Measurements from ENCODE around the gene NAT16. TPM values are rescaled to one million over a fixed set of nuclear protein-coding genes. Genes with fewer than 3 reads are reported as not detected.

The NAT16 gene
- total and polyA plus RNA-seq, 2 of the 13 experiments (the other 11 are each of a cell fraction or from before 2014, with no cell fraction given), result 0.04 TPM; not detected in 1

DNA sequence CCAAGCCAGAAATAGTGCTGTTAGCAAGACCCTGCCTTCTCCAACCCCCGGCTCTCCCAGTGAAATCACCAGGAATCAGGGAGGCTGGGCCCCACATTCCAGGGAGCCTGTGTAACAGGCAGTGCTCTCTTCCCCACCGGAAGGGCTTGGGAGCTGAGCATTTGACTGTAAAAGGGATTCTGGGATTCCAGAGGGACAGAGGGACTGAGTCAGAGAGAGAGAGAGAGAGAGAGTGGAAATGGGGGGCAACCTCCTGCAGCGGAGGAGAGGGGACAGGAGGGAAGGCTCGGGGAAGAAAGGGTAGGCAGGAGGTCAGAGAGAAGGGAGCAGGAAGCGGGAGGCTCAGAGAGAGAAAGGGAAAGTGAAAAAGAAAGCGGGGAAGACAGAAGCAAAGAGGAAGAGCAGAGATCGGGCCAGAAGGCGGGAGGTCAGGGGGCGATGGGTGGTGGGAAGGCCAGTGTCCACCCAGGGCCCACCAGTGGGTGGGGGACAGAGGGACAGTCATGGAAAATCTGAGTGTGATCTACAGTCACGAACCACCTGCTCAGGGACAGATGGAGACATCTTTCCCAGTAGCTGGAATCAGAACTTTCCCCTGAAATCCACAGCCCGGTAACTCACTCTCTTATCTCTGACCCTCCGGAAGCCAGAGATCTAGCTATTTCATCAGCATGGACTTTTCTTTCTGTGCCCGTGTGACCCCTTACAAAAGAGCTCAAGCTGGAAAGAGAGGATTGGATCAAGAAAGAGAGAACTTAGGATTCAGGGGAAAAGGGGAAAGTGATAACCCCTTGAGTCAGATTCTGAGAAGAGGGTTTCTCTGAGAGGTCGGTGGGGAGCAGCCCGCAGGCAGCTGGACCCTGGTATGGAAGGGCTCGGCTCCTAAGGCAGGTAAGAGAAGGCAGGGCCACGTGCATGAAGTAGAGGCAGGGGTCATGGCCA is 57.8 kb downstream of the NAT16 start (continued):
- TF ChIP-seq, protein P1, sequence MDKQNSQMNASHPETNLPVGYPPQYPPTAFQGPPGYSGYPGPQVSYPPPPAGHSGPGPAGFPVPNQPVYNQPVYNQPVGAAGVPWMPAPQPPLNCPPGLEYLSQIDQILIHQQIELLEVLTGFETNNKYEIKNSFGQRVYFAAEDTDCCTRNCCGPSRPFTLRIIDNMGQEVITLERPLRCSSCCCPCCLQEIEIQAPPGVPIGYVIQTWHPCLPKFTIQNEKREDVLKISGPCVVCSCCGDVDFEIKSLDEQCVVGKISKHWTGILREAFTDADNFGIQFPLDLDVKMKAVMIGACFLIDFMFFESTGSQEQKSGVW (CRISPR knock-in tag; IDR thresholded peaks at IDR 0.05; ENCODE audit: borderline replicate concordance), result no peak
- TF ChIP-seq, protein P2, sequence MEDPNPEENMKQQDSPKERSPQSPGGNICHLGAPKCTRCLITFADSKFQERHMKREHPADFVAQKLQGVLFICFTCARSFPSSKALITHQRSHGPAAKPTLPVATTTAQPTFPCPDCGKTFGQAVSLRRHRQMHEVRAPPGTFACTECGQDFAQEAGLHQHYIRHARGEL (CRISPR knock-in tag; IDR thresholded peaks at IDR 0.05), result no peak
- no peak for TF ChIP-seq SP1 (IDR thresholded peaks at IDR 0.05)
- TF ChIP-seq SP1 (CRISPR knock-in tag; IDR thresholded peaks at IDR 0.05), result no peak
- TF ChIP-seq, protein P3, sequence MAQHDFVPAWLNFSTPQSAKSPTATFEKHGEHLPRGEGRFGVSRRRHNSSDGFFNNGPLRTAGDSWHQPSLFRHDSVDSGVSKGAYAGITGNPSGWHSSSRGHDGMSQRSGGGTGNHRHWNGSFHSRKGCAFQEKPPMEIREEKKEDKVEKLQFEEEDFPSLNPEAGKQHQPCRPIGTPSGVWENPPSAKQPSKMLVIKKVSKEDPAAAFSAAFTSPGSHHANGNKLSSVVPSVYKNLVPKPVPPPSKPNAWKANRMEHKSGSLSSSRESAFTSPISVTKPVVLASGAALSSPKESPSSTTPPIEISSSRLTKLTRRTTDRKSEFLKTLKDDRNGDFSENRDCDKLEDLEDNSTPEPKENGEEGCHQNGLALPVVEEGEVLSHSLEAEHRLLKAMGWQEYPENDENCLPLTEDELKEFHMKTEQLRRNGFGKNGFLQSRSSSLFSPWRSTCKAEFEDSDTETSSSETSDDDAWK (CRISPR knock-in tag; IDR thresholded peaks at IDR 0.05), result no peak
- TF ChIP-seq ZNF788 (CRISPR knock-in tag; IDR thresholded peaks at IDR 0.05; ENCODE audit: borderline replicate concordance), result peak; percentile 77; the same call in 1 of the 2 replicates
- TF ChIP-seq, protein P4, sequence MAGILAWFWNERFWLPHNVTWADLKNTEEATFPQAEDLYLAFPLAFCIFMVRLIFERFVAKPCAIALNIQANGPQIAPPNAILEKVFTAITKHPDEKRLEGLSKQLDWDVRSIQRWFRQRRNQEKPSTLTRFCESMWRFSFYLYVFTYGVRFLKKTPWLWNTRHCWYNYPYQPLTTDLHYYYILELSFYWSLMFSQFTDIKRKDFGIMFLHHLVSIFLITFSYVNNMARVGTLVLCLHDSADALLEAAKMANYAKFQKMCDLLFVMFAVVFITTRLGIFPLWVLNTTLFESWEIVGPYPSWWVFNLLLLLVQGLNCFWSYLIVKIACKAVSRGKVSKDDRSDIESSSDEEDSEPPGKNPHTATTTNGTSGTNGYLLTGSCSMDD (CRISPR knock-in tag; IDR thresholded peaks at IDR 0.05), result no peak
- TF ChIP-seq, protein P5, sequence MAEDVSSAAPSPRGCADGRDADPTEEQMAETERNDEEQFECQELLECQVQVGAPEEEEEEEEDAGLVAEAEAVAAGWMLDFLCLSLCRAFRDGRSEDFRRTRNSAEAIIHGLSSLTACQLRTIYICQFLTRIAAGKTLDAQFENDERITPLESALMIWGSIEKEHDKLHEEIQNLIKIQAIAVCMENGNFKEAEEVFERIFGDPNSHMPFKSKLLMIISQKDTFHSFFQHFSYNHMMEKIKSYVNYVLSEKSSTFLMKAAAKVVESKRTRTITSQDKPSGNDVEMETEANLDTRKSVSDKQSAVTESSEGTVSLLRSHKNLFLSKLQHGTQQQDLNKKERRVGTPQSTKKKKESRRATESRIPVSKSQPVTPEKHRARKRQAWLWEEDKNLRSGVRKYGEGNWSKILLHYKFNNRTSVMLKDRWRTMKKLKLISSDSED (CRISPR knock-in tag; IDR thresholded peaks at IDR 0.05), result no peak
- TF ChIP-seq, protein P6, sequence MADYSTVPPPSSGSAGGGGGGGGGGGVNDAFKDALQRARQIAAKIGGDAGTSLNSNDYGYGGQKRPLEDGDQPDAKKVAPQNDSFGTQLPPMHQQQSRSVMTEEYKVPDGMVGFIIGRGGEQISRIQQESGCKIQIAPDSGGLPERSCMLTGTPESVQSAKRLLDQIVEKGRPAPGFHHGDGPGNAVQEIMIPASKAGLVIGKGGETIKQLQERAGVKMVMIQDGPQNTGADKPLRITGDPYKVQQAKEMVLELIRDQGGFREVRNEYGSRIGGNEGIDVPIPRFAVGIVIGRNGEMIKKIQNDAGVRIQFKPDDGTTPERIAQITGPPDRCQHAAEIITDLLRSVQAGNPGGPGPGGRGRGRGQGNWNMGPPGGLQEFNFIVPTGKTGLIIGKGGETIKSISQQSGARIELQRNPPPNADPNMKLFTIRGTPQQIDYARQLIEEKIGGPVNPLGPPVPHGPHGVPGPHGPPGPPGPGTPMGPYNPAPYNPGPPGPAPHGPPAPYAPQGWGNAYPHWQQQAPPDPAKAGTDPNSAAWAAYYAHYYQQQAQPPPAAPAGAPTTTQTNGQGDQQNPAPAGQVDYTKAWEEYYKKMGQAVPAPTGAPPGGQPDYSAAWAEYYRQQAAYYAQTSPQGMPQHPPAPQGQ (CRISPR knock-in tag; IDR thresholded peaks at IDR 0.05; ENCODE audit: borderline replicate concordance), result no peak
- TF ChIP-seq, protein P7, sequence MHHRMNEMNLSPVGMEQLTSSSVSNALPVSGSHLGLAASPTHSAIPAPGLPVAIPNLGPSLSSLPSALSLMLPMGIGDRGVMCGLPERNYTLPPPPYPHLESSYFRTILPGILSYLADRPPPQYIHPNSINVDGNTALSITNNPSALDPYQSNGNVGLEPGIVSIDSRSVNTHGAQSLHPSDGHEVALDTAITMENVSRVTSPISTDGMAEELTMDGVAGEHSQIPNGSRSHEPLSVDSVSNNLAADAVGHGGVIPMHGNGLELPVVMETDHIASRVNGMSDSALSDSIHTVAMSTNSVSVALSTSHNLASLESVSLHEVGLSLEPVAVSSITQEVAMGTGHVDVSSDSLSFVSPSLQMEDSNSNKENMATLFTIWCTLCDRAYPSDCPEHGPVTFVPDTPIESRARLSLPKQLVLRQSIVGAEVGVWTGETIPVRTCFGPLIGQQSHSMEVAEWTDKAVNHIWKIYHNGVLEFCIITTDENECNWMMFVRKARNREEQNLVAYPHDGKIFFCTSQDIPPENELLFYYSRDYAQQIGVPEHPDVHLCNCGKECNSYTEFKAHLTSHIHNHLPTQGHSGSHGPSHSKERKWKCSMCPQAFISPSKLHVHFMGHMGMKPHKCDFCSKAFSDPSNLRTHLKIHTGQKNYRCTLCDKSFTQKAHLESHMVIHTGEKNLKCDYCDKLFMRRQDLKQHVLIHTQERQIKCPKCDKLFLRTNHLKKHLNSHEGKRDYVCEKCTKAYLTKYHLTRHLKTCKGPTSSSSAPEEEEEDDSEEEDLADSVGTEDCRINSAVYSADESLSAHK (CRISPR knock-in tag; IDR thresholded peaks at IDR 0.05; ENCODE audit: borderline replicate concordance), result no peak
- no peak for TF ChIP-seq ZFP62 (CRISPR knock-in tag; IDR thresholded peaks at IDR 0.05)
- TF ChIP-seq ZBTB21 (CRISPR knock-in tag; IDR thresholded peaks at IDR 0.05), result no peak
- no peak for TF ChIP-seq ZNF468 (CRISPR knock-in tag; IDR thresholded peaks at IDR 0.05)
- TF ChIP-seq ZNF256 (CRISPR knock-in tag; conservative IDR thresholded peaks at IDR 0.05), result no peak
- no peak for TF ChIP-seq MXD4 (CRISPR knock-in tag; IDR thresholded peaks at IDR 0.05)
- TF ChIP-seq ZNF180 (CRISPR knock-in tag; IDR thresholded peaks at IDR 0.05; ENCODE audit: borderline replicate concordance, low read depth), result no peak
- TF ChIP-seq, protein P8, sequence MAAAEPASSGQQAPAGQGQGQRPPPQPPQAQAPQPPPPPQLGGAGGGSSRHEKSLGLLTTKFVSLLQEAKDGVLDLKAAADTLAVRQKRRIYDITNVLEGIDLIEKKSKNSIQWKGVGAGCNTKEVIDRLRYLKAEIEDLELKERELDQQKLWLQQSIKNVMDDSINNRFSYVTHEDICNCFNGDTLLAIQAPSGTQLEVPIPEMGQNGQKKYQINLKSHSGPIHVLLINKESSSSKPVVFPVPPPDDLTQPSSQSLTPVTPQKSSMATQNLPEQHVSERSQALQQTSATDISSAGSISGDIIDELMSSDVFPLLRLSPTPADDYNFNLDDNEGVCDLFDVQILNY (CRISPR knock-in tag; conservative IDR thresholded peaks at IDR 0.05), result no peak
- TF ChIP-seq NR2F6 (IDR thresholded peaks at IDR 0.05), result peak; percentile 81
- peak; percentile 85 for TF ChIP-seq NR2F6 (CRISPR knock-in tag; IDR thresholded peaks at IDR 0.05)
